Measurements from ENCODE around the gene STX4. TPM values are rescaled to one million over a fixed set of nuclear protein-coding genes. Genes with fewer than 3 reads are reported as not detected.
A peak's percentile ranks its signal among the peaks of the same experiment; 100 is the strongest.

The STX4 gene
- total RNA-seq, 1 experiment from 2014 or later: 32.3 TPM

DNA sequence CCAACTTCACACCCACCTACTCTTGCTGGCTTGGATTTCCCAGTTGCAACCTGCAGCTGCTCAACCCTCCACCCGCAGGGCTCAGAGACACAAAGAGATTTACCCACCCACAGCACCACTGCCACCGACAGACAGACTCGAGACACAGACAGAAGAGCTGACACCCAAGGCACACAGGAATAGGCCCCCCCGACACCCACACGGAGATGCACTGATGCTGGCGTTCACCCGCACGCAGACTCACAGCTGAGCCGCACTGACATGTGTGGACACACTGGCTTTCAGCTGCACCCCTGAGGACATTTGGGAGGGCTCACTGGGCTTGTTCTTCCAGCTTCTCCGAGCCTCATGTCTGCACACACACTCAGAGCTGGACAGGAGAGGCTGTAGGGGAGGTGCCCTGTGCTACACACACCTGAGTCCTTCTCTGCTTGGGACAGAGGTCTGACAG lies 31.1 kb upstream of the STX4 start:
- Mint-ChIP-seq H3K36me3 (ENCODE audit: insufficient read depth in 1 of 3, low read depth in 3 of 3) (0 out of 7 replicates have a peak, but pooled peaks cover 0 to 3% (median 0%) of the 10 kb centered on the region in 3 experiments), H3K4me3 (no peak overlapping the region), H3K27me3 (ENCODE audit: low read depth) (peaks cover 6% of the 10 kb centered on the region; the same call in 1 of the 2 replicates), H3K9me3 (no peaks in the 10 kb centered on the region), H3K27ac (peak overlapping the region in 2 of 3 experiments; percentile 30 to 85; a peak in 2 of 7 replicates), H3K4me1 (peaks cover 17 to 28% of the 10 kb centered on the region in 2 experiments)
- no peaks in the 10 kb centered on the region for H3K27me3 ChIP-seq (ENCODE audit: insufficient read depth, low read length)
- no peak overlapping the region for H2BK15ac ChIP-seq (ENCODE audit: low read depth, low read length)
- H3K18ac ChIP-seq (ENCODE audit: insufficient read length, low read depth, low read length): no peak overlapping the region
- H3K4ac ChIP-seq (ENCODE audit: low read depth, low read length): no peak overlapping the region
- peaks cover 4% of the 10 kb centered on the region for H3K23me2 ChIP-seq (ENCODE audit: insufficient read length, low read depth, low read length, poor library complexity, severe bottlenecking)
- no peaks in the 10 kb centered on the region; the same call in 1 of the 2 replicates for H3K79me2 ChIP-seq (ENCODE audit: insufficient read depth, low read length)
- no peak overlapping the region for H2AFZ ChIP-seq (ENCODE audit: low read length)
- H3K14ac ChIP-seq (ENCODE audit: insufficient read depth, low read length): no peak overlapping the region
- H3K9me3 ChIP-seq (ENCODE audit: control insufficient read depth, low read depth, low read length): no peaks in the 10 kb centered on the region
- no peak overlapping the region for H3K27ac ChIP-seq (ENCODE audit: insufficient read length, low read depth, low read length)
- TF ChIP-seq, protein P1, sequence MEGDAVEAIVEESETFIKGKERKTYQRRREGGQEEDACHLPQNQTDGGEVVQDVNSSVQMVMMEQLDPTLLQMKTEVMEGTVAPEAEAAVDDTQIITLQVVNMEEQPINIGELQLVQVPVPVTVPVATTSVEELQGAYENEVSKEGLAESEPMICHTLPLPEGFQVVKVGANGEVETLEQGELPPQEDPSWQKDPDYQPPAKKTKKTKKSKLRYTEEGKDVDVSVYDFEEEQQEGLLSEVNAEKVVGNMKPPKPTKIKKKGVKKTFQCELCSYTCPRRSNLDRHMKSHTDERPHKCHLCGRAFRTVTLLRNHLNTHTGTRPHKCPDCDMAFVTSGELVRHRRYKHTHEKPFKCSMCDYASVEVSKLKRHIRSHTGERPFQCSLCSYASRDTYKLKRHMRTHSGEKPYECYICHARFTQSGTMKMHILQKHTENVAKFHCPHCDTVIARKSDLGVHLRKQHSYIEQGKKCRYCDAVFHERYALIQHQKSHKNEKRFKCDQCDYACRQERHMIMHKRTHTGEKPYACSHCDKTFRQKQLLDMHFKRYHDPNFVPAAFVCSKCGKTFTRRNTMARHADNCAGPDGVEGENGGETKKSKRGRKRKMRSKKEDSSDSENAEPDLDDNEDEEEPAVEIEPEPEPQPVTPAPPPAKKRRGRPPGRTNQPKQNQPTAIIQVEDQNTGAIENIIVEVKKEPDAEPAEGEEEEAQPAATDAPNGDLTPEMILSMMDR (conservative IDR thresholded peaks at IDR 0.05): no peak
- no peak overlapping the region for H3K4me2 ChIP-seq (ENCODE audit: insufficient read depth, insufficient read length, low read length)
- no peak overlapping the region for H2BK5ac ChIP-seq (ENCODE audit: insufficient read length, low read length)
- H2BK20ac ChIP-seq (ENCODE audit: low read depth, low read length, poor library complexity, severe bottlenecking): no peak overlapping the region
- H4K20me1 ChIP-seq (ENCODE audit: control insufficient read depth, insufficient read depth, insufficient read length): no peaks in the 10 kb centered on the region
- no CpG with 5 or more reads among the region's 10 CpGs for WGBS (ENCODE audit: extremely low coverage, insufficient read length, low lambda C conversion rate)
- no peak overlapping the region for H4K8ac ChIP-seq (replicated peaks; ENCODE audit: insufficient read length, low read depth, low read length)
- no peak overlapping the region for H3K9ac ChIP-seq (ENCODE audit: extremely low read depth, insufficient read length, low read length)
- H3K56ac ChIP-seq (ENCODE audit: insufficient read length, low read depth, low read length): no peak overlapping the region
- no peak overlapping the region for H2BK12ac ChIP-seq (ENCODE audit: insufficient read length, low read depth, low read length)
- no peak overlapping the region for H4K5ac ChIP-seq (ENCODE audit: insufficient read length, low read depth, low read length)
- H3K79me1 ChIP-seq (ENCODE audit: insufficient read depth, low read depth, low read length, poor library complexity, severe bottlenecking): no peaks in the 10 kb centered on the region
- no peak overlapping the region for H4K91ac ChIP-seq (ENCODE audit: insufficient read length, low read depth, low read length)
- no peak overlapping the region for H3K23ac ChIP-seq (ENCODE audit: insufficient read length, low read depth, low read length)
- no peaks in the 10 kb centered on the region for H3K4me1 ChIP-seq (ENCODE audit: insufficient read depth, low read length)
- H2AK5ac ChIP-seq (ENCODE audit: insufficient read length, low read length): no peak overlapping the region
- no peak overlapping the region for H2BK120ac ChIP-seq (ENCODE audit: low read depth, low read length, poor library complexity, severe bottlenecking)
- no peak for DNase-seq
- no peak overlapping the region for H3T11ph ChIP-seq (ENCODE audit: low read length)
